ENCODE data around the gene FAM131B.

The FAM131B gene

GRCh38 chr7:143321734-143322133, 40.8 kb downstream of the FAM131B start:
- DNase-seq (ENCODE audit: low spot score), result no peak

GRCh38 chr7:143321242-143321641, 41.3 kb downstream of the FAM131B start:
- no peak for DNase-seq (ENCODE audit: low spot score)

- no peak for DNase-seq (ENCODE audit: low spot score)
Observed at GRCh38 chr7:143320620-143321019, 41.9 kb downstream of the FAM131B start.

GRCh38 chr7:143318661-143319060, 43.9 kb downstream of the FAM131B start:
- no peak for DNase-seq (ENCODE audit: low spot score)

- no peak for DNase-seq (ENCODE audit: low spot score)
Observed at GRCh38 chr7:143316492-143316891, 46.0 kb downstream of the FAM131B start.

- DNase-seq (ENCODE audit: low spot score), result no peak
Observed at GRCh38 chr7:143315776-143316175, 46.7 kb downstream of the FAM131B start, which contains the start of gene CLCN1. Gene CLCN1 (plus strand): TSS chr7:143316111. CDS start chr7:143316213, 102 bp downstream.

GRCh38 chr7:143314127-143314526, 48.4 kb downstream of the FAM131B start:
- no peak for DNase-seq (ENCODE audit: low spot score)

GRCh38 chr7:143308632-143309031, 53.9 kb downstream of the FAM131B start:
- no peak for DNase-seq (ENCODE audit: low spot score)

GRCh38 chr7:143305423-143306070, 57.0 kb downstream of the FAM131B start:
- peak; percentile 35 for DNase-seq (ENCODE audit: low spot score)

- DNase-seq (ENCODE audit: low spot score), result no peak
Observed at GRCh38 chr7:143304938-143305337, 57.6 kb downstream of the FAM131B start.

GRCh38 chr7:143303733-143304132, 58.8 kb downstream of the FAM131B start:
- no peak for DNase-seq (ENCODE audit: low spot score)
